GM12875 (cell line): ENCODE results near the gene CADPS2.

Experiments
- H3K4me3 ChIP-seq: one replicate; pipeline ENCODE4 v1.5.1; 2011; ENCODE audit warnings: low read depth, low read length, control low read depth
- TF ChIP-seq, protein P1 (sequence below): IDR thresholded peaks from 2 replicates; pipeline ENCODE4 v1.5.1; 2011; ENCODE audit warnings: low read depth, mild to moderate bottlenecking, control low read depth, inconsistent platforms, low read length, moderate library complexity, borderline replicate concordance; ENCODE audit not compliant: insufficient read depth

The CADPS2 gene

DNA sequence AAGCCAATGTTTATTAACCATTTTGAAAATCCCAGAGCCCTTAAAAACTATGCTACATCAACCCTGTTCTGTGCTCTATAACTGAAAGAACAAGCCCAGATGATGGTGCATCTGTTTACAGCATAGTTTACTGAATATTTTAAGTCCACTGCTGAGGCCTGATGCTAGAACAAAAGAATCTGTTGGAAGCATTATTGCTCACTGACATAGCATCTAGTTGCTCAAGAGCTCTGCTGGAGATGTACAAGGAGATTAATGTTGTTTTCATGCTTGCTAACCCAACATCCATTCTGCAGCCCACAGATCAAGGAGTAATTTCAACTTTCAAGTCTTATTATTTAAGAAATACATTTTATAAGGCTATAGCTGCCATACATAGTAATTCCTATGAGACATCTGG is 400.4 kb downstream of the CADPS2 start:
- H3K4me3 ChIP-seq = no peak overlapping the region
- TF ChIP-seq, protein P1, sequence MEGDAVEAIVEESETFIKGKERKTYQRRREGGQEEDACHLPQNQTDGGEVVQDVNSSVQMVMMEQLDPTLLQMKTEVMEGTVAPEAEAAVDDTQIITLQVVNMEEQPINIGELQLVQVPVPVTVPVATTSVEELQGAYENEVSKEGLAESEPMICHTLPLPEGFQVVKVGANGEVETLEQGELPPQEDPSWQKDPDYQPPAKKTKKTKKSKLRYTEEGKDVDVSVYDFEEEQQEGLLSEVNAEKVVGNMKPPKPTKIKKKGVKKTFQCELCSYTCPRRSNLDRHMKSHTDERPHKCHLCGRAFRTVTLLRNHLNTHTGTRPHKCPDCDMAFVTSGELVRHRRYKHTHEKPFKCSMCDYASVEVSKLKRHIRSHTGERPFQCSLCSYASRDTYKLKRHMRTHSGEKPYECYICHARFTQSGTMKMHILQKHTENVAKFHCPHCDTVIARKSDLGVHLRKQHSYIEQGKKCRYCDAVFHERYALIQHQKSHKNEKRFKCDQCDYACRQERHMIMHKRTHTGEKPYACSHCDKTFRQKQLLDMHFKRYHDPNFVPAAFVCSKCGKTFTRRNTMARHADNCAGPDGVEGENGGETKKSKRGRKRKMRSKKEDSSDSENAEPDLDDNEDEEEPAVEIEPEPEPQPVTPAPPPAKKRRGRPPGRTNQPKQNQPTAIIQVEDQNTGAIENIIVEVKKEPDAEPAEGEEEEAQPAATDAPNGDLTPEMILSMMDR = no peak

DNA sequence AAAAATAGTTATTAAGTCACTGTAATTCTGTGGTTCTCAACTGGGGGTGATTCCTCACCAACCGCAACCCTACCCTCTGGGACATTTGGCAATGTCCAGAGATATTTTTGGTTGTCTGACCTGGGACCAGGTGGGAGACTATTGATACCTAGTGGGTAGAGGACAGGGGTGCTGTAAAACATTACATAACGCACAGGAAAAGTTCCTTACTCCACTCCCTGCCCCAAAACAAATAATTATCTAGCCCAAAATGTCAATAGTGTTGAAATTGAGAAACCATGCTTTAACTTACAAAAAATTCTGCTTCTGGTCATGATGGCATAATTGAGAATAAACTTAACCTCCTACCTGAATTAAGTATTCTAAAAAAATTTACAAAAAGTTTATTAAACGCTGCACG is 404.0 kb downstream of the CADPS2 start:
- TF ChIP-seq, protein P1 = no peak
- H3K4me3 ChIP-seq = no peak overlapping the region

DNA sequence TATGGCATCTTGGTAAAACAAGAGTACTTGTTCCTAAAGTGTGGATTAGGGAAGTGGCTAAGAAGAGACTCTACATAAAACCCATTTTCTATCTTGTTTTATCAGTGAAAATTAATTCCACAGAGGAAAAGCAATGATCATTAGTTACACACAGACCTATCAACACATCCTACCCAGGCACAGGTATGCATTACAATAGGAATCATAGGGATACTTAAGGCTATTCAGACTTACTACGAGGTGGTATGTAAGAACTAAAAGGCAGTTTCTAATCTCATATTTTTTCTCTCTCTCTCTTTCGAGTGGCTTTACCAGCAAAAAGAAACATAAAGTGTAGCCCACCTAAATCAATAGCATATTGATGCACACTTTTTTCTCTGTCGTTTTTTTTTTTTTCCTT is 415.4 kb downstream of the CADPS2 start:
- H3K4me3 ChIP-seq = no peak overlapping the region
- TF ChIP-seq, protein P1 = no peak

DNA sequence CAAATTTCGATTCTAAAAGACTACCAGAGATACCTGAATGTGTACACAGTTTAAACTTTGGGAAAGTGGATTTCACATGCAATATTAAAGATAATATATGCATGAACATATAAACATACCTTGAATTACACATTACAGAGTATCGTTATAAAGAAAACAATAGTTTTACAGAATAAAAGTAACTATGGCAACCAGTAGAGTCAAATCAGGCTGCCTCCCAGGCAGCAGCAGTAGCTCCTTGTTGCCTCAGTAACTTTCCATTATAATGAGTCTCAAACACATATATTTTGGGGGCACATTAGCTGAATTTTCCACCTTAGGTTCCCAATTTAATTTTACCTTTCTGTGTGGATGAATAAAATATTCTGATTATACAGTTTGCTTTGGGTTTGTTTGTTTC is 417.3 kb downstream of the CADPS2 start:
- TF ChIP-seq, protein P1 = no peak
- no peak overlapping the region for H3K4me3 ChIP-seq

DNA sequence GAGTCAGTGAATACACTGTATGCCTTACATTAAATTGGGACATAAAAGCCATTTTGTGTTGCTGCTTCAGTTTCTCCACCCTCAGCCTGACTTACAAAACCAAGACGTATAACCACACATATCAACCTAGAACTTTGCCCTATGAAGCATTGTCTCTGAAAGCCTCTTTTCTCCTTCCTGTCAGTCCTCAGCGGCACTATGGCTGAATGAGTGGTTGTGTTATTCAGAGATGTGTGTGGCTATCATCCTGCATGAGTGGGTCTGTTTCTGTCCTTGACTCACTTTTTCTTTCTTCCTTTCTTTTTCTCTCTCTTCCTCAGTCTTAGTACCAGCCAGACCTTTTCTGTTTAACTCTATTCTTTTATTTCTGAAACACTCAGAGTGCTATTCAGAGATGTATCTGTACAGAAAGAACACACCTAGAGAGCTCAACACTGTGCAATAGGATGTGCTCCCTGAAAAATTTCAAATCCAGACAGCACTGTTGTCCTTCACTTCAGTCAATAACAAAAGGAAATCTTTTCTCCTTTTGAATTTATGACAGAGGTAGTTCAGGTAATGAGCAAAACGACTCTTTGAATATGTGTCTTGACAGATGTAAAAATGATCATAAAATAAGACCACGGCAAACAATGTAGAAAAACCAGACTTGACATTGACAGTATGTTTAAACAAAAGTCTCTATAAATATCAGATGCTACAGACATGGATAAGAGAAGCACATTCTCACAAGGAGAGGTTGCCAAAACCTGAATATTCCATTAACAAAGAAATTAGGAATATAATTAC is 418.4 kb downstream of the CADPS2 start:
- H3K4me3 ChIP-seq = no peak overlapping the region
- TF ChIP-seq, protein P1 = no peak

DNA sequence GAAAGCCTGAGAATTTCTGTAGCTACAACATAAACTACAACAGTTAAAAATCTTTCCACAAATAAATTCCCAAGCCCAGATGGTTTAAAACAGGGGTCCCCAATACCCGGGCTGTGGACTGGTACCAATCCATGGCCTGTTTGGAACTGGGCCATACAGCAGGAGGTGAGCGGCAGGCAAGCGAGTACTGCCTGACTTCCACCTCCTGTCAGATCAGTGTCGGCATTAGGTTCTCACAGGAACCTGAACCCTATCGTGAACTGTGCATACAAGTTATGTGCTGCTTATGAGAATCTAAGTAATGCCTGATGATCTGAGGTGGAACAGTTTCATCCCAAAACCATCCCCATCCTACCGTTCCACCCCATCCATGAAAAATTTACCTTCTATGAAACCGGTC is 421.0 kb downstream of the CADPS2 start:
- TF ChIP-seq, protein P1 = no peak

DNA sequence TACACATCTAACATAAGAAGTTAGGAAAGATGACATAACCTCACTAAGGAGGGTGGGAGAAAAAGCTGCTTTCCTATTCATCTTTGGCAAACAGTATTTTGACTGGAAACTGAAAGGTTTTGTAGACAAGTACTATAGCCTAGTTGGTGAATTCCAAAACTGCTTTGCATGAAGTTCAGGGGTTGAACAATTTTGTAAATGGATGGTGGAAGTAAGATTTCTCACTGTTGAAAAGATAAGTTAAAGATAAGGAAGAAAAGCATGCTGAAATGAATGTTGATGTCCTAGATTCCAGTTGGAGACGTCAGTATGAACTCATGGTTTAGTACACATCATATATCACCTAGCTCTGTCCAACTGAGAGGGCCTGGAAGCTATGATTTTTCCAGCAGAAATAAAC is 422.6 kb downstream of the CADPS2 start:
- TF ChIP-seq, protein P1 = no peak
- no peak overlapping the region for H3K4me3 ChIP-seq

More for the DNA sequence above, 421.0 kb downstream of the CADPS2 start:
- H3K4me3 ChIP-seq = no peak overlapping the region
